ENCODE measurements around the gene FIGNL1. TPM values are rescaled to one million over a fixed set of nuclear protein-coding genes. Genes with fewer than 3 reads are reported as not detected.

The FIGNL1 gene
- total RNA-seq, 4 donors from 2014 or later = 0.80 to 6.2 (median 3.6) TPM

GRCh38 chr7:50480797-50481196 is 30.6 kb upstream of the FIGNL1 start:
- in situ Hi-C loops (cut with MboI; ENCODE audit: low pct_ligation_motif_present in 1 of 4, low pct_unique_long_range_greater_than_20kb in 1 of 4, low sequenced_read_pairs in 3 of 4) = no loop called here
- intact Hi-C loops (cut with DNase I; ENCODE audit: low total_unique reads) = no loop called here
- 41 to 49% methylated on average over 2 to 4 of the region's 4 CpGs for WGBS, 2 donors (ENCODE audit: low coverage in 1 of 2)
- H3K9me3 ChIP-seq = no peaks in the 10 kb centered on the region
- no peaks in the 10 kb centered on the region for H3K4me1 ChIP-seq
- no peak overlapping the region for H3K27ac ChIP-seq
- no peak overlapping the region for H3K4me3 ChIP-seq
- H3K36me3 ChIP-seq = no peaks in the 10 kb centered on the region
- H3K27me3 ChIP-seq = no peaks in the 10 kb centered on the region
- no peak for DNase-seq
- no peak for TF ChIP-seq POLR2A (IDR thresholded peaks at IDR 0.05)
- TF ChIP-seq POLR2AphosphoS5 (IDR thresholded peaks at IDR 0.05) = no peak

GRCh38 chr7:50479743-50480517 is 29.8 kb upstream of the FIGNL1 start:
- no peaks in the 10 kb centered on the region for H3K9me3 ChIP-seq
- DNase-seq = no peak
- H3K4me3 ChIP-seq = no peak overlapping the region
- intact Hi-C loops (cut with DNase I; ENCODE audit: low total_unique reads) (no loop called here), in situ Hi-C loops (cut with MboI; ENCODE audit: low pct_ligation_motif_present in 1 of 4, low pct_unique_long_range_greater_than_20kb in 1 of 4, low sequenced_read_pairs in 3 of 4) (no loop called here)
- no peaks in the 10 kb centered on the region for H3K4me1 ChIP-seq
- no peak overlapping the region for H3K27ac ChIP-seq
- TF ChIP-seq CTCF (IDR thresholded peaks at IDR 0.05) = no peak
- no peak for TF ChIP-seq POLR2A (IDR thresholded peaks at IDR 0.05)
- no peak for TF ChIP-seq POLR2AphosphoS5 (IDR thresholded peaks at IDR 0.05)
- no peak for TF ChIP-seq EP300 (IDR thresholded peaks at IDR 0.05; ENCODE audit: low read depth)
- H3K27me3 ChIP-seq = no peaks in the 10 kb centered on the region
- no peaks in the 10 kb centered on the region for H3K36me3 ChIP-seq
- WGBS, 2 donors (ENCODE audit: low coverage in 1 of 2) = 83 to 88% methylated on average over 2 to 7 of the region's 7 CpGs

GRCh38 chr7:50477640-50478039 is 27.5 kb upstream of the FIGNL1 start:
- H3K27me3 ChIP-seq = no peaks in the 10 kb centered on the region
- H3K4me1 ChIP-seq = no peaks in the 10 kb centered on the region
- no peak overlapping the region for H3K4me3 ChIP-seq
- no peaks in the 10 kb centered on the region for H3K9me3 ChIP-seq
- in situ Hi-C loops (cut with MboI; ENCODE audit: low pct_ligation_motif_present in 1 of 4, low pct_unique_long_range_greater_than_20kb in 1 of 4, low sequenced_read_pairs in 3 of 4) = no loop called here
- no peak overlapping the region for H3K27ac ChIP-seq
- no peak for DNase-seq
- intact Hi-C loops (cut with DNase I; ENCODE audit: low total_unique reads) = no loop called here
- WGBS, 2 donors (ENCODE audit: low coverage in 1 of 2) = 64 to 80% methylated on average over 1 to 6 of the region's 6 CpGs
- no peaks in the 10 kb centered on the region for H3K36me3 ChIP-seq
- TF ChIP-seq POLR2A (IDR thresholded peaks at IDR 0.05) (no peak), POLR2AphosphoS5 (IDR thresholded peaks at IDR 0.05) (no peak), CTCF (IDR thresholded peaks at IDR 0.05) (no peak), EP300 (IDR thresholded peaks at IDR 0.05; ENCODE audit: low read depth) (no peak)

- in situ Hi-C loops (cut with MboI; ENCODE audit: low pct_ligation_motif_present in 1 of 4, low pct_unique_long_range_greater_than_20kb in 1 of 4, low sequenced_read_pairs in 3 of 4) (no loop called here), intact Hi-C loops (cut with DNase I; ENCODE audit: low total_unique reads) (no loop called here)
- no peak for DNase-seq
- WGBS, 2 donors (ENCODE audit: low coverage in 1 of 2) = 86 to 91% methylated on average over 6 to 9 of the region's 9 CpGs
- H3K4me1 ChIP-seq = no peaks in the 10 kb centered on the region
- no peak for TF ChIP-seq POLR2A (IDR thresholded peaks at IDR 0.05)
- TF ChIP-seq EP300 (IDR thresholded peaks at IDR 0.05; ENCODE audit: low read depth) = no peak
- TF ChIP-seq CTCF (IDR thresholded peaks at IDR 0.05) = no peak
- no peak for TF ChIP-seq POLR2AphosphoS5 (IDR thresholded peaks at IDR 0.05)
- H3K4me3 ChIP-seq = no peak overlapping the region
- H3K9me3 ChIP-seq = no peaks in the 10 kb centered on the region
- H3K27ac ChIP-seq = no peak overlapping the region
- H3K36me3 ChIP-seq = no peaks in the 10 kb centered on the region
- H3K27me3 ChIP-seq = no peaks in the 10 kb centered on the region
These were observed 26.9 kb upstream of the FIGNL1 start for GRCh38 chr7:50476953-50477625.

Data from transverse colon (tissue), 4 donors.